AG04449 (cell line): ENCODE results near the gene PLEKHN1.
"Not testable (repeated sequence)": the region's sequence is repeated elsewhere in the genome, so short reads cannot be mapped to it uniquely, and the experiment has no call there.

Experiments
- CTCF ChIA-PET: fragments of 350-600 bp; formaldehyde crosslinking; extraction: SDS; loops from one replicate; lab custom pipeline; 2021; ENCODE audit warnings: antibody characterized with exemption; lab: Yijun Ruan, JAX
- POLR2A ChIA-PET: fragments of 400-600, 350-600 bp; formaldehyde crosslinking; extraction: SDS; loops from one replicate; lab custom pipeline; 2020; ENCODE audit warnings: antibody characterized with exemption, inconsistent platforms; lab: Yijun Ruan, JAX
- DNase-seq: peaks from one replicate; pipeline ENCODE4 v3.0.0-alpha.2; 2010; ENCODE audit warnings: low read depth, low spot score
- H3K4me3 ChIP-seq: 2 replicates; pipeline ENCODE4 v1.5.1; 2011; ENCODE audit warnings: low read depth, mild to moderate bottlenecking, control low read depth, low read length
- TF ChIP-seq, protein P1 (sequence below): IDR thresholded peaks from one replicate; pipeline ENCODE4 v1.5.1; 2011; ENCODE audit warnings: mild to moderate bottlenecking, moderate library complexity, low read length, control low read depth, inconsistent platforms; ENCODE audit not compliant: insufficient read depth; ENCODE audit errors: missing control alignments

PLEKHN1 gene

DNA sequence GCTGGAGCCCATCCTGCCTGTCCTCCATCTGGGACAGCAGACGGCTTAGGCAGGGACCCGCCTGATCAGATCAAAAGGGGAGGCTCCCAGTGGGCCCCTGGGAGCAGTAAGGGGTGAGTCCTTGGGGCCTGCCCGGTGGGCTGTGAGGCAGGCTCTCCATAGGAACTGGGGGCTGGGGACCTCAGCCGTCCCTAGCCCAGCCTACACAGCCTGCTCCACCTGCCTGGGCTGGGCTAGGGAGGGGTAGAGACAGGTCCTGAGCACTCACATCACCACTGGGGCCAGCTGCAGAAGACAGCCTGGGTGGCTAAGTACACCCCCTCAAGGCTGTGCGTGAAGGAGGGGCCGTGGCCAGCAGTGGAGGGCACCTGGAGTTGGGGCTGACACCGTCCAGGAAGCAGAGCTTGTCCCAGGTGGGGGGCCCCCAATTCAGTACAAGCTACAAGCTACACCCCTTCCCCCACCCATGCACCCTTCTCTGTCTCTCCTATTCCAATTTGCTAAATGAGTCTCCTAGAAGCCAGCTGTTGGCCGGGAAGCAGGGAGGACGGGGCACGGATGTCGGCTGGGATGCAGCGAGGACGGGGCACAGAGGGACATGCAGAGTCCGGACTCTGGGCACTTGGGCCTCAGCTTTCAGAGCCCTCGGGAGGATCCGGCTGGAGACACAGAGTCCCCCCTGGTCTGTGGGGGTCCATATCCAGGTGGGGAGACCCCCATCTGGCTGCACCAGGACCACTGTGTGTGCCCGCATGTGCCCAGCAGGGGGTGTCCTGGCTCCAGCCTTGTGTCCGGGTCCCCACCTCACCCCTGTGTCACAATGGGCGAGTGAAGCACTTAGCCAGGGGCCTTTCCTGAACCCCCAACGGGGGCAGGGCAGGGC lies 48.8 kb downstream of the PLEKHN1 start:
- no peak overlapping the region; the same call in 1 of the 2 replicates for H3K4me3 ChIP-seq
- DNase-seq: no peak
- POLR2A ChIA-PET: interaction anchor here (1.9 kb wide), 1 partner anchor 15 kb away, joined by 9 read pairs; the partner anchor contains the start of gene HES4
- TF ChIP-seq, protein P1, sequence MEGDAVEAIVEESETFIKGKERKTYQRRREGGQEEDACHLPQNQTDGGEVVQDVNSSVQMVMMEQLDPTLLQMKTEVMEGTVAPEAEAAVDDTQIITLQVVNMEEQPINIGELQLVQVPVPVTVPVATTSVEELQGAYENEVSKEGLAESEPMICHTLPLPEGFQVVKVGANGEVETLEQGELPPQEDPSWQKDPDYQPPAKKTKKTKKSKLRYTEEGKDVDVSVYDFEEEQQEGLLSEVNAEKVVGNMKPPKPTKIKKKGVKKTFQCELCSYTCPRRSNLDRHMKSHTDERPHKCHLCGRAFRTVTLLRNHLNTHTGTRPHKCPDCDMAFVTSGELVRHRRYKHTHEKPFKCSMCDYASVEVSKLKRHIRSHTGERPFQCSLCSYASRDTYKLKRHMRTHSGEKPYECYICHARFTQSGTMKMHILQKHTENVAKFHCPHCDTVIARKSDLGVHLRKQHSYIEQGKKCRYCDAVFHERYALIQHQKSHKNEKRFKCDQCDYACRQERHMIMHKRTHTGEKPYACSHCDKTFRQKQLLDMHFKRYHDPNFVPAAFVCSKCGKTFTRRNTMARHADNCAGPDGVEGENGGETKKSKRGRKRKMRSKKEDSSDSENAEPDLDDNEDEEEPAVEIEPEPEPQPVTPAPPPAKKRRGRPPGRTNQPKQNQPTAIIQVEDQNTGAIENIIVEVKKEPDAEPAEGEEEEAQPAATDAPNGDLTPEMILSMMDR: peak; percentile 38
- CTCF ChIA-PET: interaction anchor here (0.8 to 7.7 kb wide), 8 partner anchors 10 to 216 kb away, joined by 3 to 111 read pairs (median 4); partner anchors contain the start of gene PERM1

DNA sequence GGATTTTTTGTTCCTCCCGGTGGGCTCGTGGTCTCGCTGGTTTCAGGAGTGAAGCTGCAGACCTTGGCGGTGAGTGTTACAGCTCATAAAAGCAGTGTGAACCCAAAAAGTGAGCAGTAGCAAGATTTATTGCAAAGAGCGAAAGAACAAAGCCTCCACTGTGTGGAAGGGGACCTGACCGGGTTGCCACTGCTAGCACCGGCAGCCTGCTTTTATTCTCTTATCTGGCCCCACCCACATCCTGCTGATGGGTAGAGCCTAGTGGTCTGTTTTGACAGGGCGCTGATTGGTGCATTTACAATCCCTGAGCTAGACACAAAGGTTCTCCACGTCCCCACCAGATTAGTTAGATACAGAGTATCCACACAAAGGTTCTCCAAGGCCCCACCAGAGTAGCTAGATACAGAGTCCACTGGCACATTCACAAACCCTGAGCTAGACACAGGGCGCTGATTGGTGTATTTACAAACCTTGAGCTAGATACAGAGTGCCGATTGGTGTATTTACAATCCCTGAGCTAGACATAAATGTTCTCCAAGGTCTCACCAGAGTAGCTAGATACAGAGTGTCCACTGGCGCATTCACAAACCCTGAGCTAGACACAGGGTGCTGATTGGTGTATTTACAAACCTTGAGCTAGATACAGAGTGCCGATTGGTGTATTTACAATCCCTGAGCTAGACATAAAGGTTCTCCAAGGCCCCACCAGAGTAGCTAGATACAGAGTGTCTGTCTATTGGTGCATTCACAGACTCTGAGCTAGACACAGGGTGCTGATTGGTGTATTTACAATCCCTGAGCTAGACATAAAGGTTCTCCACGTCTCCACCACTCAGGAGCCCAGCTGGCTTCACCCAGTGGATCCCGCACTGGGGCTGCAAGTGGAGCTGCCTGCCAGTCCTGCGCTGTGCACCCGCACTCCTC lies 51.4 kb downstream of the PLEKHN1 start:
- DNase-seq: not testable (repeated sequence)

DNA sequence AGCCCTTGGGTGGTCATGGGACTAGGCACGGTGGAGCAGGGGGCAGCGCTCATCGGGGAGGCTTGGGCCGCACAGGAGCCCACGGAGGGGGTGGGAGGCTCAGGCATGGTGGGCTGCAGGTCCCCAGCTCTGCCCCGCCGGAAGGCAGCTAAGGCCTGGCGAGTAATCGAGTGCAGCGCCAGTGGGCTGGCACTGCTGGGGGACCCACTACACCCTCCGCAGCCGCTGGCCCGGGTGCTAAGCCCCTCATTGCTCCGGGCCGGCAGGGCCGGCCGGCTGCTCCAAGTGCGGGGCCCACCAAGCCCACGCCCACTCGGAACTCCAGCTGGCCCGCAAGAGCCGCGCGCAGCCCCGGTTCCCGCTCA lies 52.0 kb downstream of the PLEKHN1 start:
- POLR2A ChIA-PET: interaction anchor here (1.0 kb wide), 1 partner anchor 13 kb away, joined by 5 read pairs; no protein-coding TSS in a partner anchor
- CTCF ChIA-PET: interaction anchor here (1.0 to 7.7 kb wide), 9 partner anchors 13 to 99 kb away, joined by 3 to 111 read pairs (median 3); no protein-coding TSS in a partner anchor
- not testable (repeated sequence) for DNase-seq, H3K4me3 ChIP-seq

More for the DNA sequence above, 51.4 kb downstream of the PLEKHN1 start:
- POLR2A ChIA-PET: interaction anchor here (1.0 kb wide), 1 partner anchor 14 kb away, joined by 5 read pairs; no protein-coding TSS in a partner anchor
- CTCF ChIA-PET: interaction anchor here (1.1 to 7.7 kb wide), 6 partner anchors 13 to 100 kb away, joined by 3 to 111 read pairs (median 3); no protein-coding TSS in a partner anchor
- H3K4me3 ChIP-seq: not testable (repeated sequence)

DNA sequence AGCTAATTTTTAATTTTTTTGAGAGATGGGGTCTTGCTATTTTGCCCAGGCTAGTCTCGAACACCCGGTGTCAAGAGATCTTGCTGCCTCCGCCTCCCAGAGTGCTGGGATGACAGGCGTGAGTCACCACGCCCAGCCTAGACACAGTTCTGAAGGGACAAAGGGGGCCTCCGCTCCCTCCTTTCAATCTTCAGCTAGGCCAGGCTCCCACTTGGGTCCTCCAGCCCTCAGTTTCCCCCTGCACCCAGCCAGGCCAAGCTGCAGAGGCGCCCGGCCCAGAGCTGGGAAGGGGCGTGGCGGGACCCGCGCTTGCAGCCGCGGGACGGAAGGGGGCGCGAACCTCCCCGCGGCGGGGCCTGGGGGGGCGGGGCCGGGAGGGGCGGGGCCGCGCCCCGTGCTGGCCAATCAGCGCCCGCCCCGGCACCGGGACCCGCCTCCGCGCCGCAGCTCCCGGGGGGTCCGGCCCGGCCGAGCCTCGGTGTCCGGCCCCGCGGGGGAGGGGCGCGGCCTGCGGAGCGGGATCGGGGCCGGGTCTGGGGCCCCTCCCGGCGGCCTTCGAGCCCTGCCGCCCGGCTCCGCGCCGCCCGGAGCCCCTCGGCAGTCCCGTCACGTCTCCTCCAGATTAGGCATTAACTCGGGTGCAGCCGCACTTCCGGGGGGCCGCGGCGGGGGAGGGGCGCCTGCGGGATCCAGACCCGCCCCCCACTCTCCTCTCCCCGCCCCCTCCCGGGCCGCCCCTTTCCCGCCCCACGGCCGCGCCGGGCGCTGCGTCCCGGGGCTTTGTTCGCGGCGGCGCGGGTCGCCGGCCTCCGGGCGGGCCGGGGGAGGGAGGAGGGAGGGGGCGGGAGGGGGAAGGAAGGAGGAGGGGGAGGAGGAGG lies 53.1 kb downstream of the PLEKHN1 start:
- POLR2A ChIA-PET: interaction anchor here (1.1 to 1.4 kb wide), 2 partner anchors 13 to 14 kb away, joined by 3 read pairs; no protein-coding TSS in a partner anchor
- TF ChIP-seq, protein P1: peak; percentile 74
- no peak for DNase-seq
- H3K4me3 ChIP-seq: peak overlapping the region; percentile 59
- CTCF ChIA-PET: interaction anchor here (0.9 to 7.7 kb wide), 12 partner anchors 9 to 98 kb away, joined by 3 to 111 read pairs (median 4); no protein-coding TSS in a partner anchor

DNA sequence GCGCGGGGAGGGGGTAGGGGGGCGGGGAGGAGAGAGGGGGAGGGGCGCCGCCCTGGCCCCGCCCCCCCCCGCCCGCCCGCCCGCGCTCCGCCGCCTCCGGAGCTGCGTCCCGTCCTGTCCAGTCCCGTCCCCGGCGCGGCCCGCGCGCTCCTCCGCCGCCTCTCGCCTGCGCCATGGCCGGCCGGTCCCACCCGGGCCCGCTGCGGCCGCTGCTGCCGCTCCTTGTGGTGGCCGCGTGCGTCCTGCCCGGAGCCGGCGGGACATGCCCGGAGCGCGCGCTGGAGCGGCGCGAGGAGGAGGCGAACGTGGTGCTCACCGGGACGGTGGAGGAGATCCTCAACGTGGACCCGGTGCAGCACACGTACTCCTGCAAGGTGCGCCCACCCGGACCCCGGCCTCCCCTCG lies 53.7 kb downstream of the PLEKHN1 start, which contains the start of gene AGRN:
TSS of gene AGRN (plus strand) at position 121 of the 405 bp plus-strand sequence. CDS start at position 174, 53 bp downstream.
- ChIA-PET POLR2A (interaction anchor here (0.6 to 1.4 kb wide), 3 partner anchors 13 to 324 kb away, joined by 3 read pairs; no protein-coding TSS in a partner anchor), CTCF (interaction anchor here (1.0 to 7.7 kb wide), 4 partner anchors 12 to 18 kb away, joined by 3 to 111 read pairs (median 10); no protein-coding TSS in a partner anchor)
- peak within 1 kb of the TSS; percentile 68 for H3K4me3 ChIP-seq
- TF ChIP-seq, protein P1: no peak
- no peak for DNase-seq

DNA sequence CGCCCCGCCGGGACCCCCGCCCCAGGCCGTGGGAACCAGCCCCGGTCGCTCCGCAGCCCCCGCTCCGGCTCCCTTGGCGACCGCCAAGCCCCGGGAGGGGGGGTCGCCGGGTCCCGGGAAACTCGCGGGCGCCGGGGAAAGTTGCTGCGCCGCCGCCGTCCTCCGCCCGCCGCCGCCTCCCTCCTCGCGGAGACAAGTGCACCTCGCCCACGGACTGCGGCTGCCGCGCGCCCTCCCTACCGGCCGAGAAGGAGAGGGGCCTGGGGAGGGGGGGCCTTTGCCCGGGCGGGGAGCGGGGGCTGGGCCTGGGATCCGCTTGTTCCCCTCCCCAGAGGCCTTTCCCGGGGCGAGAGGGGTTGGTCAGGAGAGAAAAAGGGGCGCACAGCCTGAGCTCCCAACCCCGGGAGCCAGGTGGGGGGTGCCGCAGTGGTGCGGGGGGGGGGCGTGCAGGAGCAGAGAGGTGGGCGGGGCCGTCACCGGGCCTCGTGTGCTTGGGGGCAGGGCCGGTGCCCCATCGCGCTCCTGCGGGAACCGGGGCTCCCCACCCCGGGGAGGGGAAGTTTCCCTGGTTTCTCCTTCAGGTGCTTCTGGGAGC lies 54.2 kb downstream of the PLEKHN1 start:
- ChIA-PET CTCF (interaction anchor here (1.0 to 4.8 kb wide), 3 partner anchors 12 to 20 kb away, joined by 3 to 17 read pairs (median 4); no protein-coding TSS in a partner anchor), POLR2A (interaction anchor here (0.6 to 1.4 kb wide), 2 partner anchors 12 to 324 kb away, joined by 3 read pairs; no protein-coding TSS in a partner anchor)
- H3K4me3 ChIP-seq: peak overlapping the region; percentile 68
- DNase-seq: no peak
- TF ChIP-seq, protein P1: no peak
